GM11168 (cell line): ENCODE data around the gene TCEA2.

ENCODE experiments used
- in situ Hi-C: fragments of 300-500 bp; cut with MboI; formaldehyde crosslinking; loops from one replicate; pipeline ENCODE4 v1.12.0; 2022; ENCODE audit warnings: low sequenced_read_pairs; ENCODE audit not compliant: unreplicated experiment

The TCEA2 gene

GRCh38 chr20:64035066-64035932 is 27.7 kb upstream of the TCEA2 start:
- in situ Hi-C loops = no loop called here

GRCh38 chr20:64035933-64036345 is 27.1 kb upstream of the TCEA2 start, which contains the start of gene C20orf204:
Gene C20orf204 (plus strand): TSS chr20:64036182. CDS start chr20:64036324, 142 bp downstream.
- in situ Hi-C loops = no loop called here

DNA sequence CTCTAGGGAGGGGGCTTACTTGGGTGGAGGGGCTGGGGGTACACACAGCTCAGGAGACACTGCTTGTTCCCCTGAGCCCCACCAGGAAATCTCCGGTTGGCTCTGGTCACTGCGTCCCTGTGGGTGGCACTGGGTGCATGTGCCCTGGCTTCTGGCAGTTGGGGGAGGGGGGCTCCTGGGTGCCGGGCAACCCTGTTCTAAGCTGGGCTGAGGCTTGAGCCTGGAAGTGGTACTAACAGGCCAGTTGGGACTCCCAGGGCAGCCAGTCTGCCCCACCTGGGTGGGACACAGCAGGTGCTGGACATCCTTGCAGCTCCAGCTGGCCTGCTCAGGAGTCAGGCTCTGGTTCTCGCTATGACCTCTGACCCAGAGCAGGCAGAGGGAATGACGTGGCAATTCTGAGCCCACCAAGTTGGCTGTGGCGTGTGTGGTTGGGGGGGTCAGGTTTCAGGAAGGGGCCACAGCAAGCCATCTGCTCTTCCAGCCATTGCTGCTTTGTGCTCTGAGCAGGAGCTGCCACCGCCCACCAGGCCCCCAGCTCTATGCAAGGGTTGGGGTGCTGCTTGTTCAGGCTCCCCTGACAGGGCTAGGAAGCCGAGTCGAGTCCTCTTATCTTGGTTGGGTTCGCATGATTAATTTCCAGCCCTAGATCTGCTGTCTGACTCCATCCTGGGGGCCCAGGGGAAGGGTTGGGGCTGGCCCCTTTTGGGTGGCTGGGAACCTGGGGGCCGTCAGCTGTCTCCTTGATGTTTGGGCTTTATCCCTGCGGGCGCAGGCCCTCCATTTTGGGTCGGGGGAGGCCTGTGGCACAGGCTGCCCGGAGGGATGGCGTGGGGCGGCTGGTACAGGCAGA is 26.4 kb upstream of the TCEA2 start:
- in situ Hi-C loops = no loop called here

DNA sequence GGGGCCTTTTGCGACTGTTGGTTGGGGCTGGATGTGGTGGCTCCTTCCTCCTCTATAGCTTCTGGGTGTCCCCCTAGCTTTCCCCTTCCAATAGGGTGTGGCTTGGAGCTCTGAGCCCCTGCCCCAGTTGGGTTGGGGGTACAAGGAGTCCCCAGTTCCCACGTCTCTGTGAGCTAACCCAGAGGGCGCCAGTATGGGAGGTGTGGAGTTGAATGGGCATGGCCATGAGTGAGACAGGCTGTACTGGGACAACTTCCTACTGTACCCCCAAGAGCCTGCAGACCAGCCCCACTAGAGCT is 25.9 kb upstream of the TCEA2 start:
- in situ Hi-C loops = no loop called here

DNA sequence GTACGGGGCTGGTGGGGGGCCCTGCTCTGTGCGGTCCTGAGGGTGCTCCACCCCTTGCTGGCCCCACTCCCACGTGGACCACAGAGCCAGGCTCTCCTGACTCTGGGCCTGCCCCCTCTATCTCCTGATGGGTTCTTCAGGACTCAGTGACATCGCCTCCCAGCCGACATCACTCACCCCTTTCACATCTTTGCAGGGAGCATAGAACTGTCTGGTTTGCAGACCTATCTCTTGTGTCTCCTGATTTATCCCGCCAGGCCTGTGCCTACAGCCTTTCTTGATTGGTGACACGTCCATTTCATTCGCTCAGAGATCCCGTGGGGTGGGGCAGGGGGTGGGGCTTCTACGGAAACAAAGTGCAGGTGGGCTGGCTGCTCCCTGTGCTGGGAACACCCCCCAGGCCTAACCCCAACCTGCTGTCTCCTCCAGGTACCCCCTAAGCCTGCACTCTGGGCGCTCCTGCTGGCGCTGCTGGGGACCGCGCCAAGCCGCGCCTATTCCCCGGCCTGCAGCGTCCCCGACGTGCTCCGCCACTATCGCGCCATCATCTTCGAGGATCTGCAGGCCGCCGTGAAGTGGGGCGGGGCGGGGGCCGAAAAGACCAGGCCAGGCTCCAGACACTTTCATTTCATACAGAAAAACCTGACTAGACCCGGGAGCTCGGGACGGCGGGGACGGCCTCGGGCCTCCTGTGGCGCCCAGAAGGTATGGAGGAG is 25.3 kb upstream of the TCEA2 start:
- in situ Hi-C loops = no loop called here

- in situ Hi-C loops = no loop called here
Observed at GRCh38 chr20:64038224-64038564, 24.8 kb upstream of the TCEA2 start.

DNA sequence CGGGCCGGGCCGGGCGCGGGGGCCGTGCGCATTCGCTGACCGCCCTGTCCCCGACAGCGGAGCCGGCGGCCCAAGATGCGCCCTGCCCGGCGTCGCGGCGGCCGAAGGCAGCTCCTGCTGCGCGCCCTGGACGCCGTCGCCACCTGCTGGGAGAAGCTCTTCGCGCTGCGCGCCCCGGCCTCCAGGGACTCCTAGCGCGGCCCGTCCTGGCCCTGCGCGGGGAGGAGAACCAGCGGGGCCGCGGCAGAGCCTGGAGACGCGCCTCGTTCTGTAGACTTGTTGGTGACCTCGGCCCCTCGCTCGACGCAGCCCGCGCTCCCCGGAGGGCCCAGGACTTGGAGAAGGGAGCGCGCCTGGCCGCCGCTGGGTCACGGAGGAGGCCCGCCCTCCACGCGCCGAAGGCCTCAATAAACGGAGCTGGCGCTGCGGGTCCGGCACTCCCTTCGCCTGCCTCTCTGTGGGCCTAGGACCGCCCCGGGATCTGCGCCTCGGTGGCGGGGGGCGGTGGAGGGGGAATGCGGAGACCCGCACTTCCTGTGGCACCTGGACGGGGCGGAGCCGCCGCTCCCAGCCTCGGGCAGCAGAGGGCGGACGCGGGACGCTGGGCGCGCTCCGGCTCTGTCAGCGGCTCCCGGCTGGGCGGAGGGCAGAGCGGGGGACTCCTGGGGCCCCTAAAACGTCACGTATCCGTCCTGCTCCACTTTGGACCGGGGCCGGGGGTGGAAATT is 24.3 kb upstream of the TCEA2 start:
- in situ Hi-C loops = no loop called here

- in situ Hi-C loops = no loop called here
Observed at GRCh38 chr20:64039293-64040160, 23.5 kb upstream of the TCEA2 start.

DNA sequence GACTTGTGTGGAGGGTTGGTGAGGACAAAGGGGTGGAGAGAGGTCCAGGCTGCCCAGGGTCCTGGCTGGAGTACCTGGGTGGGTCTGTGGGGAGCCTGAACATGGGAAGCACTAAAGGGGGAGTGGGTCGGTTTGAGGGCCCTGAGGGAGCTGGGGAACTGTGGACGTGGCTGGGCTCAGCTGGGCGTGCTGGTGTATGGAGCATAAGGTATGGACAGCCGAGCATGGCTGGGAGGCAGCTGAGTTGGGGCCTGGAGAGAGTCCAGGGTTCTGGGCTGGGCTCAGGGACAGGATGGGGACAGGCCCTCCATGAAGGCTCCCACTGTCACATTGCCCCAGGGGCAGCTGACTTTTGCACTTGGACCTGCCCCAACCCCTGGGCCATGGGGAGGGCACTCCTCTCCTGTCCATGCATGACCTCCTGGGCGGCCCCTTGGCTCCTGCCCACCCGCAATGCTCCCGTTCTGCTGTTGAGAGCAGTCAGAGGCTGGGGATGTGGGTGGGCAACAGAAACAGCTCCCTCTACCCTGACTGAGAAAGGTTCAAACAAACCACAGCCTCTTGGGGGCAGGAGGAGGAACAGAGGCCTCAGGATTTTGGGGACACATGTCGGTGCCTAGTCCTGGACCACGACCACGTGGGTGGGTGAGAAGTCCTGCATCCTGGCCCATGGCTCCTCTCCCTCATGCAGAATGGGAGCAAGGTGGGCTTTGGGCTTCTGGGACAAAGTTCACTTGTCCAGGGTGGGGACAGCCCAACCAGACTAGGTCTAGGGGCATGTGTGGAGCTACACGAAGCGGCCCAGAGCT is 22.6 kb upstream of the TCEA2 start:
- in situ Hi-C loops = no loop called here

- in situ Hi-C loops = no loop called here
Observed at GRCh38 chr20:64041040-64041780, 21.8 kb upstream of the TCEA2 start.

DNA sequence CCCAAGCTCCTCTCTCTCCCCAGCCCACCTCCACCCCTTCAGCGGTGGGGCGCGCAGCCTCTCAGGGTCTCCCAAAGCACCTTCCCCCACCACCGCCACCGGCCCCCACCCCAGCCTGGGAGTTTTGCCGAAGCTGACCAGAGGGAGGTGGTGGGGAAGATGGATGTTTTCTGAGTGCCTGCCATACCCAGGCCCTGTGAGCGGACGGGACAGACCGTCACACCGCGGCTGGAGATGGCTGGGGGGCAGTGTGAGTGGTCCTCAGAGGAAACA is 21.3 kb upstream of the TCEA2 start:
- in situ Hi-C loops = no loop called here

DNA sequence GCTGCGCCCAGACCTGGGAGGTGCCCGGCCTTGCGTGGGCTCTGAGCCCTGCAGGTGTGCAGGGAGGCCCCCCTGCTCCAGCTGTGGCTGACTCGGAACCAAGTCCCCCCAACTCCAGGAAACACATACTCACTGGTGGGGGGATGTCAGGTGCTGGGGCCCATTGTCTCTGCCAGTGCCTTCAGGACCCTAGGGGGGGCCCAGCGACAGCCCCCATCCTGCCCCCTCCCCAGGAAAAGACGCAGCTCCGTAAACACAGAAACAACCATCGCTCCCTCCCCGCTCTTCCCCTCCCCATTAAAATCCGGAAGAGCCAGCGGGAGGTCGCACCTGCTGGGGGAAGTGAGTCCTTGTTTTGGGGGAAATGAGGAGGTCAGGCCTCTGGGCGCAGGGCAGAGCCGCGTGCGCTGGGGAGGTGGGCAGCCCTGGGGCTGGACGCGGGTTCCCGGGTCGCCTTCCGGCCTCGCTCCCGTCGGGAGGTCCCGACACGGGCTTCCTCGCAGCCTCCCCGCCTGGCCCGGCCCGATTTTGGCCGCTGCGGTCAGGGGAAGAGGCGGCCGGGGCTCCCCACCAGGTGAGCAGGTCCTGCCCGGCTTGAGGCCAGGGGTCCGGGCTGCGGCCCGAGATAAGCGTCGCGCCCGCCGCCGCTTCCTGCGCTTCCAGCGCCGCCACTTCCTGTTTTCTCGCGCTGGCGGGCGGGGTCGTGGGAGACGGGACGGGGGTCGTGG is 20.8 kb upstream of the TCEA2 start:
- in situ Hi-C loops = no loop called here

DNA sequence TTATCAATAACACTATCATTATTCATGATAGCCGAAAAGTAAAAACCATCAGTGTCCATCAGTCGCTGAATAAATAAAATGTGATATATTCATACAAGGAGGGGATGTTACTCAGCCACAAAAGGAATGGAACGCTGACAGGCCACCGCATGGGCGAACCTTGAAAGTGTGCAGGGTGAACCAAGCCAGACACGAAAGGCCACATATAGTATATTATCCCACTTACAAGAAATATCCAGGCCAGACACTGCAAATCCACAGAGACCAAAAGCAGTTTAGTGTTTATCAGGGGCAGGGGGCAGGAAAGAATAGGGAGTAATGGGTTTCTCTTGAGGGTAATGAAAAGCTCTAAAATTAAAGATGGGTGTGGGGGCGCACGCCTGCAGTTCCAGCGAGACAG is 19.2 kb upstream of the TCEA2 start:
- in situ Hi-C loops = no loop called here

GRCh38 chr20:64044484-64045247 is 18.3 kb upstream of the TCEA2 start:
- in situ Hi-C loops = no loop called here

DNA sequence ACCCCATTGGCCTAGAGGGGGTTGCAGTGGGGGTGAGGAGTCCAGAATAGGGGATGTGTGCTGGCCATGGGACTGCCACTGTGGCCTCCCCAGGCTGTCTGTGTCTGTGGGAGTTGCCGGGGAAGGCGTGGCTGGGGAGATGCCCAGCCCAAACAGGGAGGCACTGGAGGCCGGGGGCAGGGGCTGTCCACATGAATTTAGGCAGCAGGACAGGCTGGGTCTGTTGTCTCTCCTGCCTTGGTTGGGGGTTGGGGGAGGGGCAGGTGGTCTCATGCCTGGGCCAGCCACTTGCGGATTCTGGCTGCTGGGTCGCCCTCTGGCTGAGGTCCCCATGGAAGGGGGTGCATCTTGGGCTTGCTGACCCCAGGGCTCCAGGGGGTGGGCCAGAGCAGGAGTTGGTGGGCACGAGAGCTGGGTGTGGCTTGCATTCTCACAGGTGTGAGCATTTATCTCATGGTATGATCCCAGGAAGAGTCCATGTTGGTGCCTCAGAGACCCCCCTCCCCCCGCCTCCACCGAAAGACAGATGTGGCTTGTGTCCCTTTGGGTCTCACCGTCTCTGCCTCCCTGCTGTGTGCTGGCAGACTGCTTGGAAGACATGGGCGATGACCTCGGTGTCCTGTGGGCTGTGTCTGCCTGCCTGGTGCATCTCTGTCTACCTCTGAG is 17.5 kb upstream of the TCEA2 start:
- in situ Hi-C loops = no loop called here

DNA sequence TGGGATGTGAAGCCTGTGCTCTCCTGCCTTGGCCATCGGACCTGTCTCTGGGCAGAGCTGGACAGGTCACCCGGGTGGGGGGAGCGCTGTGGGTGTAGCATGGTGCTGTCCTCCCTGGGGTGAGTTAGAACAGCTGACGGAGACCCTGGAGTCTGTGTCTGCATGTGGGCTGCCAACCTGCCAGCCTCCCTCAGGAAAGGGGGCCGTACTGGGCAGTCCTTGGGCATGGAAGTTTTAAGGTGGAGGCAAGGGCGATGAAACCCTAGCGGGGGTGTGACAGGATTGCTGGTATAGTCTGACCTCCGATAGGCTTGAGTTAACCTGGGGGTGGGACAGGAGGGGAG is 16.0 kb upstream of the TCEA2 start:
- in situ Hi-C loops = no loop called here
